ENCODE measurements around the gene PDE5A. TPM values are rescaled to one million over a fixed set of nuclear protein-coding genes. Genes with fewer than 3 reads are reported as not detected.

PDE5A gene
- total and polyA plus RNA-seq, 2 donors (not counting 3 experiments of a cell fraction or from before 2014, with no cell fraction given): 0.73 to 2.3 TPM

DNA sequence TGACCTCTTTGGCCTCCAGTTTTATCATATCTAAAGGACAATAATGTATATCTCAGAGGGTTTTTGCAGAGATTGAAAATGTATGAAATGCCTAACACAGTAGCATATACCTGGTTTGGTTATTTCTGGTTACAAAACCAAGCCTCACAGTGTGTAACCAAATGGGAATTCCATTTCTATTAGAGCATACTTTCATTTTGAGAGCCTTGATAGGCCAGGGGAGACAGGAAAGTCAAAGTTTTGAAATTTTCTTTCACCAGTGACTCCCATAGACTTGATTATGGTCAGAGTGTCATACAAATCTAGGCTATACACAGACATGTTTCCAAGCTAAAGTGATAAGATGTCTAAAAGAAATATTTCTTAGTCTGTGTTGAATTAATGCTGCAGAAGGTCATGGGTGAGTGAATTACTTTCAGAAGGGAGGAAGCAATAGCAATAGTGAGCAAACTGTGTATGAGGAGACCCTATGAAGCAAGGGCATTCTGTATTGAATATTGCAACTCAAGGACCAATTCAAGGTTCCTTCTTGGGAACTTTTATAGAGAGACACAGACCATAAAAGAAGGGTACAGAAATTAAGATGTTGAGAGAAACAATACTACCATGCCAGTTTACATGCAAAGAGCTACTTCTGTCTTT is 151.1 kb downstream of the PDE5A start:
- Histone ChIP-seq H4K20me1 (replicated peaks; ENCODE audit: control insufficient read depth, extremely low read depth, insufficient read depth, low read length) (no peaks in the 10 kb centered on the region), H3K36me3 (ENCODE audit: control insufficient read depth in 2 of 2, extremely low read depth in 1 of 2, insufficient read depth in 2 of 2, low read length in 2 of 2) (peaks cover 0 to 5% of the 10 kb centered on the region in 2 experiments), H2AFZ (ENCODE audit: low read depth, low read length) (no peak overlapping the region), H3K9me3 (replicated peaks; ENCODE audit: control insufficient read depth, insufficient read depth, low read length) (no peaks in the 10 kb centered on the region), H3K4me2 (ENCODE audit: insufficient read depth, low read length) (no peak overlapping the region), H3K4me3 (replicated peaks in 1 of 3; ENCODE audit: insufficient read depth in 1 of 3, low read depth in 1 of 3, low read length in 3 of 3) (no peak overlapping the region), H3K9me1 (replicated peaks; ENCODE audit: control insufficient read depth, extremely low read depth, insufficient read depth, low read length) (no peaks in the 10 kb centered on the region), H3K79me2 (ENCODE audit: control insufficient read depth, insufficient read depth, low read length) (no peaks in the 10 kb centered on the region), H3K4me1 (ENCODE audit: control insufficient read depth, extremely low read depth, insufficient read depth, low read length) (no peaks in the 10 kb centered on the region), H3K27ac (ENCODE audit: insufficient read depth, low read depth, low read length) (no peak overlapping the region), H3K9ac (replicated peaks; ENCODE audit: extremely low read depth, insufficient read depth, low read length) (no peak overlapping the region), H3K27me3 (ENCODE audit: control insufficient read depth in 2 of 2, insufficient read depth in 2 of 2, low read length in 2 of 2) (no peaks in the 10 kb centered on the region)
- intact Hi-C loops (cut with micrococcal nuclease) (no loop called here), dilution Hi-C loops (cut with MboI; ENCODE audit: extremely low pct_ligation_motif_present, low sequenced_read_pairs) (no loop called here)
- no TSS peak for BruUV-seq (replicated peaks)
- CTCF ChIA-PET: interaction anchor here (0.8 kb wide), 1 partner anchor 15 kb away, joined by 3 read pairs; no protein-coding TSS in a partner anchor
- TF ChIP-seq JUN (IDR thresholded peaks at IDR 0.05; ENCODE audit: borderline replicate concordance, insufficient read depth, insufficient read length, low read depth) (no peak), EZH2 (IDR thresholded peaks at IDR 0.05; ENCODE audit: borderline replicate concordance, low read depth, low read length, severe bottlenecking) (no peak), POLR2A (IDR thresholded peaks at IDR 0.05; ENCODE audit: low read depth, low read length) (no peak)
- TF ChIP-seq, protein P1, sequence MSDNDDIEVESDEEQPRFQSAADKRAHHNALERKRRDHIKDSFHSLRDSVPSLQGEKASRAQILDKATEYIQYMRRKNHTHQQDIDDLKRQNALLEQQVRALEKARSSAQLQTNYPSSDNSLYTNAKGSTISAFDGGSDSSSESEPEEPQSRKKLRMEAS (IDR thresholded peaks at IDR 0.05; ENCODE audit: insufficient read depth, insufficient read length): no peak
- FAIRE-seq (no peak), DNase-seq (ENCODE audit: low read depth, low spot score) (no peak)
- POLR2A ChIA-PET: no interaction called here

- intact Hi-C loops (cut with micrococcal nuclease): no loop called here
- no TSS peak for BruUV-seq (replicated peaks)
- Histone ChIP-seq H3K27me3 (ENCODE audit: control insufficient read depth in 2 of 2, insufficient read depth in 2 of 2, low read length in 2 of 2) (no peaks in the 10 kb centered on the region), H3K9me1 (replicated peaks; ENCODE audit: control insufficient read depth, extremely low read depth, insufficient read depth, low read length) (no peaks in the 10 kb centered on the region), H3K9ac (replicated peaks; ENCODE audit: extremely low read depth, insufficient read depth, low read length) (no peak overlapping the region), H2AFZ (ENCODE audit: low read depth, low read length) (no peak overlapping the region), H3K79me2 (ENCODE audit: control insufficient read depth, insufficient read depth, low read length) (no peaks in the 10 kb centered on the region), H3K4me3 (replicated peaks in 1 of 3; ENCODE audit: insufficient read depth in 1 of 3, low read depth in 1 of 3, low read length in 3 of 3) (no peak overlapping the region), H3K4me1 (ENCODE audit: control insufficient read depth, extremely low read depth, insufficient read depth, low read length) (no peaks in the 10 kb centered on the region), H4K20me1 (replicated peaks; ENCODE audit: control insufficient read depth, extremely low read depth, insufficient read depth, low read length) (no peaks in the 10 kb centered on the region), H3K9me3 (replicated peaks; ENCODE audit: control insufficient read depth, insufficient read depth, low read length) (no peaks in the 10 kb centered on the region), H3K4me2 (ENCODE audit: insufficient read depth, low read length) (no peak overlapping the region), H3K27ac (ENCODE audit: insufficient read depth, low read depth, low read length) (no peak overlapping the region), H3K36me3 (ENCODE audit: control insufficient read depth in 2 of 2, extremely low read depth in 1 of 2, insufficient read depth in 2 of 2, low read length in 2 of 2) (peaks cover 0 to 3% of the 10 kb centered on the region in 2 experiments)
- dilution Hi-C loops (cut with MboI; ENCODE audit: extremely low pct_ligation_motif_present, low sequenced_read_pairs): no loop called here
- TF ChIP-seq MYC (IDR thresholded peaks at IDR 0.05; ENCODE audit: low read depth, low read length): no peak
- TF ChIP-seq POLR2A (IDR thresholded peaks at IDR 0.05; ENCODE audit: low read depth, low read length): no peak
- TF ChIP-seq JUN (IDR thresholded peaks at IDR 0.05; ENCODE audit: borderline replicate concordance, insufficient read depth, insufficient read length, low read depth): no peak
- no peak for TF ChIP-seq FOS (IDR thresholded peaks at IDR 0.05; ENCODE audit: borderline replicate concordance, insufficient read depth, low read length)
- TF ChIP-seq, protein P1 (IDR thresholded peaks at IDR 0.05; ENCODE audit: insufficient read depth, insufficient read length): no peak
- no peak for TF ChIP-seq EZH2 (IDR thresholded peaks at IDR 0.05; ENCODE audit: borderline replicate concordance, low read depth, low read length, severe bottlenecking)
- no peak for TF ChIP-seq CTCF (IDR thresholded peaks at IDR 0.05; ENCODE audit: extremely low read depth in 1 of 2, insufficient read depth in 1 of 2, low read depth in 1 of 2, low read length in 2 of 2)
- no peak for TF ChIP-seq GATA2 (IDR thresholded peaks at IDR 0.05; ENCODE audit: insufficient read depth, insufficient read length, low read depth, low read length)
- TF ChIP-seq POLR2AphosphoS5 (IDR thresholded peaks at IDR 0.05; ENCODE audit: insufficient read depth, low read depth, low read length): no peak
- no peak for DNase-seq (ENCODE audit: low read depth, low spot score)
- no peak for FAIRE-seq
- POLR2A ChIA-PET: no interaction called here
- CTCF ChIA-PET: no interaction called here
These were observed 157.3 kb downstream of the PDE5A start for GRCh38 chr4:119471259-119471658.
